Muscle of arm (tissue), 14 donors: Measurements from ENCODE around the gene USP24. TPM values are rescaled to one million over a fixed set of nuclear protein-coding genes. Genes with fewer than 3 reads are reported as not detected.

Experiments
- DNase-seq: peaks from one replicate; pipeline ENCODE4 v3.0.0-alpha.2; 2013
- long read RNA-seq, 11 donors: transcript quantifications; one replicate each; lab custom pipeline, GENCODE V29; 2026
- polyA plus RNA-seq, 12 donors: library from polyadenylated mRNA; unstranded; fragments of 120-200 nt; gene quantifications; one replicate each; pipeline ENCODE4 v1.2.1, GENCODE V29; 2013; ENCODE audit not compliant: insufficient read length in 12 of 12

USP24 gene, protein sequence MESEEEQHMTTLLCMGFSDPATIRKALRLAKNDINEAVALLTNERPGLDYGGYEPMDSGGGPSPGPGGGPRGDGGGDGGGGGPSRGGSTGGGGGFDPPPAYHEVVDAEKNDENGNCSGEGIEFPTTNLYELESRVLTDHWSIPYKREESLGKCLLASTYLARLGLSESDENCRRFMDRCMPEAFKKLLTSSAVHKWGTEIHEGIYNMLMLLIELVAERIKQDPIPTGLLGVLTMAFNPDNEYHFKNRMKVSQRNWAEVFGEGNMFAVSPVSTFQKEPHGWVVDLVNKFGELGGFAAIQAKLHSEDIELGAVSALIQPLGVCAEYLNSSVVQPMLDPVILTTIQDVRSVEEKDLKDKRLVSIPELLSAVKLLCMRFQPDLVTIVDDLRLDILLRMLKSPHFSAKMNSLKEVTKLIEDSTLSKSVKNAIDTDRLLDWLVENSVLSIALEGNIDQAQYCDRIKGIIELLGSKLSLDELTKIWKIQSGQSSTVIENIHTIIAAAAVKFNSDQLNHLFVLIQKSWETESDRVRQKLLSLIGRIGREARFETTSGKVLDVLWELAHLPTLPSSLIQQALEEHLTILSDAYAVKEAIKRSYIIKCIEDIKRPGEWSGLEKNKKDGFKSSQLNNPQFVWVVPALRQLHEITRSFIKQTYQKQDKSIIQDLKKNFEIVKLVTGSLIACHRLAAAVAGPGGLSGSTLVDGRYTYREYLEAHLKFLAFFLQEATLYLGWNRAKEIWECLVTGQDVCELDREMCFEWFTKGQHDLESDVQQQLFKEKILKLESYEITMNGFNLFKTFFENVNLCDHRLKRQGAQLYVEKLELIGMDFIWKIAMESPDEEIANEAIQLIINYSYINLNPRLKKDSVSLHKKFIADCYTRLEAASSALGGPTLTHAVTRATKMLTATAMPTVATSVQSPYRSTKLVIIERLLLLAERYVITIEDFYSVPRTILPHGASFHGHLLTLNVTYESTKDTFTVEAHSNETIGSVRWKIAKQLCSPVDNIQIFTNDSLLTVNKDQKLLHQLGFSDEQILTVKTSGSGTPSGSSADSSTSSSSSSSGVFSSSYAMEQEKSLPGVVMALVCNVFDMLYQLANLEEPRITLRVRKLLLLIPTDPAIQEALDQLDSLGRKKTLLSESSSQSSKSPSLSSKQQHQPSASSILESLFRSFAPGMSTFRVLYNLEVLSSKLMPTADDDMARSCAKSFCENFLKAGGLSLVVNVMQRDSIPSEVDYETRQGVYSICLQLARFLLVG (N-terminal part only)
- 10 to 100 TPM in 11 of 12 donors, not detected in 1; 27.3 to 68.2 (median 45.9) TPM for polyA plus RNA-seq
- long read RNA-seq, donor 1 = 0 reads
- long read RNA-seq, donor 2 = 0 reads
- long read RNA-seq, donor 3 = 0 reads
- long read RNA-seq, donor 4 = 0 reads
- long read RNA-seq, donor 5 = 0 reads
- long read RNA-seq, donor 6 = 0 reads
- long read RNA-seq, donor 7 = 0 reads
- long read RNA-seq, donor 8 = 0 reads
- long read RNA-seq, donor 9 = 0 reads
- long read RNA-seq, donor 10, full-length matches to known transcripts = 1 of 1 reads
- long read RNA-seq, donor 10, partial matches to known transcripts = 0 of 1 reads
- long read RNA-seq, donor 10, other reads (novel, unspliced or antisense) = 0 of 1 reads
- long read RNA-seq, donor 11 = 0 reads

- peak; percentile 67 for DNase-seq
Observed at GRCh38 chr1:55215194-55216021, at the start of gene USP24. Gene USP24 (minus strand): TSS chr1:55215364. CDS start chr1:55215113, 251 bp downstream.

GRCh38 chr1:55262822-55263221 lies 47.7 kb upstream of the USP24 start:
- no peak for DNase-seq

DNA sequence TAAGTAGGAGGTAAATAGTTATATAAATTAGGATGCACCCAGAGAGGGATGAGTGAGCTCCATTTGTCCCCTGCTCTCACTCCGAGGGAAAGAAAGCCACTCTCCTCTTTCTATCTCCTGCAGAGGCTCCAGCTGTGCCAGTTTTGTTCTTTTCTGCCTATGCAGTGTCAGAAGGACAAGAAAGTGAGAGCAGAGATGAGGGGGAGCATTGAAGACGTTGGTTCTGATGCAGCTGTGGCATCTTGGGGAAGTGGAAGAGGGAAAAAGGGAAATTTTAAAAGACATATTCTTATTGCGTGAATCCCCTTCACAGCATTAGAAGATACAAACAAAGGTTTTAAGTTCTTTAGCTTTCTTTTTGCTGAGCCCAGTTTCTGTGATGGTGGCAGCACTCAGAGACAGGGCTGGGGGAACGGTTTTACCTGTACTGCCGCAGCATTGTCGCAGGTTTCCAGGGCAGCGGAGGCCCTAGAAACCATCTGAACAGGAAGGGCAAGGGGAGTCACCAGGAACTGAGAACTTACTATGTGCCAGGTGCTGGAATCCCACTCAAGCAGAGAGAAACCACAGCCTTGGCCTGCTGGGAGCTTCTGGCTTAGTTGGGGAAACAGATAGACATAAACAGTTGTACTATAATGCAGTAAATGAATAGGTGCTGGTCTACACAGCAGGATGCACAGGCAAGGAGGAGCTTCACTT lies 44.9 kb upstream of the USP24 start:
- DNase-seq = no peak

DNA sequence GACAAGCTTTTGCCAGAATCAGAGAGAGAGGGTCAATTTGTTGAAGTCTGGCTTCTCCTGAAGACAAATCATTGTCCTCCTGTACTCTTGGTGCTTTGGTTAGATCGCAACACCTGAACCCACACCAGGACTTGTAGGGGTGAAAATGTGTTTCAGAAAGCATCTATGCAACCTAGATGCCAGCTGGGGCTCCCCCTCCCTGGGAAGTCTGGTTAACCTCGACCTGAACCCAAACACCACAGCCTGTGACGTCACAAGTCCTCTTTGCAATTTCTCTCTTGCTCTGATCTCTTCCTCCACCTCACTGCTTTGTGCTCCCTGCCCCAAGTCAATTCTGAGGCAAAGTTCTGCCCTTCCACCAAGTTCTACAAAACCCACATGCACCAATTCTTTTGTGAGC lies 42.8 kb upstream of the USP24 start:
- no peak for DNase-seq

DNA sequence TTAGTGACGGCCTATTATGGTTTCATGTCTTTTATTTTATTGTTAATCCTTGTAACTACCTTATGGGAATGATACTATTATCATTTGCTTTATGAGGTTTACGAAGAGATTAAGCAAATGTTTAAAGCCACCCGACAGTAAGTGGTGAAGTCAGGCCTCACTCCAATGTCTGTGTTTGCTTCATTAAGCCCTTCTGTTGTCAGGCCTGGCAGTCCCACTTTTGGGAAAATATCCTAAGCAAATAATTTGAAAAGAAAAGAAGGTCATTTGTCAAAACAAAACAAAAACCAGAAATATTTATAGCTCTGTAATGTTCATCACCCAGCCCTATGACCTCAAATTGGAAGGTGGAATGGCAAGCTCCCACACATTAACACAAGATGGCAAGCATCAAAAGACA lies 40.7 kb upstream of the USP24 start:
- no peak for DNase-seq

GRCh38 chr1:55252942-55253589 lies 37.9 kb upstream of the USP24 start:
- no peak for DNase-seq

- DNase-seq = no peak
Observed at GRCh38 chr1:55250399-55251075, 35.4 kb upstream of the USP24 start.

DNA sequence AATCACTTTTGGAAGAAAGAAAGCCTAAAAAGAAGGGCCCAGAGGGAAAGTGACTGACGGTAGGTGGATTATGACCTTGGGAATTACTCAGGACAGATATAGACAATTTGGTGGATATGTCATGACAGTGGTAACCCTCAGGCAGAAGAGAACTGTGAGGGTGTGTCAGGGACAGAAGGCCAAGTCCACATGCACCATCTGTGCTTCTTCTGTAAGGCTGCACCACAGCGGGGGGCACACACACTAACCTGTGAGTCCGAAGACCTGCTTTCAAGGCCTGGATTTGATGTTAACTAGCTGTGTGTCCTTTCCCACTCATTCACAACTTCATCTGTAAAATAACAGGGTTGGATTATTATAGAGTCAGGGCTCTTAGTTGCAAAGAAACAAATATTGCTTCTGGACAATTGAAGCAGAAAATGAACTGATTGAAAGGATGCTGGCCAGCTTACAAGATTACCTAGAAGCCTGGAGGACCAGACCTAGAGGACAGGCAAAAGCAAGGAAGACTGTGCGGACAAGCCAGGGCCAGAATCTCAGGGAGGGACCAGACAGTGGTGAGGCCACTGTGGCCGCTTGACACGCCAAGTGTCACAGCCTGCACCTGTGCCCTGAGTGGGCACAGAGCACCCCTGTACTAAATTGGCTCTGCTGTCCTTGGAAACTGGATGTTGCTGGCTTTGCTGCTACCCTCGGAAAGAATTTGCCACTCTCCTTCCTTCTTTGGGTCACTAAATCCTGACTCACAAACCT lies 34.7 kb upstream of the USP24 start:
- DNase-seq = no peak

GRCh38 chr1:55246896-55247295 lies 31.7 kb upstream of the USP24 start:
- DNase-seq = no peak

DNA sequence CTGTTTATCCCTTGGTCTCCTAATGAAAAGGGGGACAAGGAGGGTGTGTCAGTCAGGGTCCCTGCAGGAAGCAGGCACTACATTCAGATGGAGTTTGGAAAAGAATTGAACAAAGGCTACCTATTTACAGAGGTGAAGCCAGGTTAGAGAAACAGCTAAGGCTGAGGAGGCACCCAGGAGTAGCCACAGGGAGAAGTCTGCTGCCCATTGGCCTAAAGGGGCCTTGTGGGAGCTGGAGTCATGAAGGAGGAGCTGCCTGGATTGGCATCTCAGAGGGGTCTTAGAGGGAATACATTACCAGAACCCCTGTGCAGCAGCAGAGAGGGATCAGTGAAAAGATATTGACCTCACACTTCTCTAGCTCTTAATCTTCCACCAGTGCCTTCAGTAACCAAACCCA lies 31.2 kb upstream of the USP24 start:
- no peak for DNase-seq

- DNase-seq = no peak
Observed at GRCh38 chr1:55245781-55246180, 30.6 kb upstream of the USP24 start.

DNA sequence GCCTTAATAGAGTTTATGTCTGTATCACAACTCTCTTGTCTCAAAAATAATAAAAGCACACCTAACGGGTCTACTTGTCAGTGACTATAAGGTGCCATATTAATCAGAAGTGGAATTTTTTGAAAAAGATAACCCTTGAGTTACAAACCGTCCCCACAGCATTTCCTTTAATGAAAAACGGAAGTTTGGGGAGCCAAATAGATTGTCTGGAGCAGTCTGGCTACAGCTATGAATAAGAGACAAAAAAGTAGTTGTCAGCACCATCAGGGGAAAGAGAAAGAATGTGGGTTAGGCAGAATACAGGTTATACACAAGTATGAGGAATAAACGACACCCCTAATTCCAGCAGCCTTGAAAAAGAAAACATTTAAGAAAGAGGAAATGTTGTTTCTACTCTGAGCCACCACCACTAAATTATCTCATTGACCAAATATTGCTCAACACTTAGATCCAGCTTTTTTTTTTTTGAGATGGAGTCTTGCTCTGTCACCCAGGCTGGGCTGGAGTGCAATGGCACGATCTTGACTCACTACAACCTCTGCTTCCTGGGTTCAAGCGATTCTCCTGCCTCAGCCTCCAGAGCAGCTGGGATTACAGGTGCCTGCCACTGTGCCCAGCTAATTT lies 29.4 kb upstream of the USP24 start:
- DNase-seq = no peak

- DNase-seq = no peak
Observed at GRCh38 chr1:55243655-55244054, 28.5 kb upstream of the USP24 start.

DNA sequence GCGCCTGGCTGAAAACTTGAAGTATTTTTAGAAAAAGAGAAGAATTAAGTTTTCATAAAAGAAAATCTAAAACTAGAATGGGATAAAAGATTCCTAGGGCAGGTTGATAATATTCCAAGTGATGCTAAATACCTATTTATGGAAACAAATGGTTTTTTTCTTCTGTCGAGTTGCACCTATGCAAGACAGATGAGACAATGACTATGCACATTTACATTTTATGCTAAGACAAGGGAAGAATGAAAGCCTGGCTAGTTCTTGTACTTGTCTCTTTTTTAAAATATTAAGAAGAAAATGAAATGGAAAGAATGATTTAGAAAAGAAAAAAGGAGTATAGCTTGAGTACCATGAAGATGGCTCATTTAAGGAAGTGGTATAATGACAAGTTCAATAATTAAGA lies 24.4 kb upstream of the USP24 start:
- no peak for DNase-seq

DNA sequence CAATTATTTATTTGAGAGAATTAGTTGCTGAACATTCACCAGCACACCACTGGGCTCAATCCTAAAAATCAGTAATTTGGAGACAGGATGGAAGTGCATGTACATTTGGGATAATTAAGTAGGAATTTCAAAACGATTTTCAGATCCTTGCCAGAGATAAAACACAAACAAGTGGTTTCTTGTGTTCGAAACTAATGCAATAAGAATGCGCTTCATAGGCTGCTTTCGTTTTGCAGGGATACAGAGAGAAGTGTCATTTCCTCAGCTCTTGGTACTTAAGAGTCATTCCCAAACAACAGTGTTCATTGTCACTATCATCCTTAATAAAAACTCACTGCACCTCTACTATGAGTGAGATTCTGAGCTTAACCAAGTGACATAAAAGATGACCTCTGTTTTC lies 20.6 kb upstream of the USP24 start:
- no peak for DNase-seq

DNA sequence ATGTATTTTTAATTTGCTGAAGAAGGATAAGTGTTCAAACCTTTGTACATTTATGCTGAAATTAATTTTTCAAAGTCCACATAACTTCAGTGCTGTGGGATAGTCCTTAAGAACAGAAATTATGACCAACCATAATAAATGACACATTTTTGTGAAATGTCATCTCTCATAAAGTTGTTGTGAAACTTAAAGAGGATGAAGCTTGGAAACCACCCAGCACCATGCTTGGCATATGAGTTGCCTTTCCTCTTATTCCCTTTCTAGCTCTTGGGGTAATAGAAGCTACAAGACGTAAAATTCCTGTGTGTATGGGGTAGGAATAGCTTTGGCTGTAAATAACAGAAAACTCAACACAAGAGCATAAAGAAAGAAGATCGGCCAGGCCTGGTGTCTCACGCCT lies 18.9 kb upstream of the USP24 start:
- DNase-seq = no peak

DNA sequence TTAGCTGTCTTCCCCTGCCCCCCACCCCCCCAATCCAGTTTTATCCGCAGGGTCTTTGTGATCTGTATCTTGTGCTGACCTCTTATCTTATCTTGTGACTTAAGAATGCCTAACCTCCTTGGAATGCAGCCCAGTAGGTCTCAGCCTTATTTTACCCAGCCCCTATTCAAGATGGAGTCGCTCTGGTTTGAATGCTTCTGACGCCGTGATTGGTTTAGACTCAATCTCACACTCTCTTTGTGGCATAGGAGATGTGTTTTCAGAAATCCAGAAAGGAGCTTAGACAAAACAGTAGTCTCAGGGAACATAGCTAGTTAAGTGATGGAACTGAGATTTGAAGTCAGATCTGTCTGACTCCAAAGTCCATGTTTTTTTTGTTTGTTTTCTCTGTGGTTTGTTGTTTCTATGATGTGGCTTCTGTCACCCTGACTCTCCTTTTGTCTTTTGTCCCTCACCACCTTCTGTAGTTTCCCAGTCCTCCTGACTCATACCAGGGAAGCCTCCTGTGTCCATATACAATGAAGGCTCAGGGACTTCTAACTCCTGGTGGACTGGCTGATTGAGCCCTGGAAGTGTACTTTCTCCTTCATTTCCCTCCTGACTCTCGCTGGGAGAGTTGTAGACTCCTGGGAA lies 18.1 kb upstream of the USP24 start:
- DNase-seq = no peak
